B cell (primary cell): ENCODE measurements around the gene SGCD.

Source experiments
- EZH2 ChIP-seq: IDR thresholded peaks from 2 replicates; pipeline ENCODE4 v1.6.1; 2012; ENCODE audit warnings: borderline replicate concordance, low read depth, mild to moderate bottlenecking, moderate library complexity, low read length; ENCODE audit not compliant: insufficient read depth, poor library complexity, severe bottlenecking
- TF ChIP-seq, protein P1 (sequence below): fragments of 200-600 bp; IDR thresholded peaks from one replicate; pipeline ENCODE4 v1.8.0; 2022; ENCODE audit warnings: antibody characterized with exemption, mild to moderate bottlenecking

DNA sequence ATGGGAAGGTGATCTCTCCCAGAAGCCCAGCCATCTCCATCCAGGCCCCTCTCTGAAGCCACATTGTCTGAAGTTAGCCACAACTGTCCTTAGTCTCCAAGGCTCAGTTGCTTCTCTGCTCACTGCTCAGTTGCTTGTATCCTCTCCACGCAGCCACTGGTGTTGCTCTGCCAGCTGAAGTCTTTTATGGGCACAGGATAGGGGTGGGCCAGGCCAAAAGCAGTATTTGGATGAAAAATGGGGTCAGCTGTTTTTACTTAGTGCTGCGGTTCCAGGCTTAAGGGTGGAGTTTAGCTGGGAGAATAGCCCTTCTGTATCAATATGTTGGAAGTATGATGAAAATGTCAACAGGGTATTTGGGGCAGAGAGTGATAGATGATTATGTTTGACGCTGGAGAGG lies 354.3 kb downstream of the SGCD start:
- TF ChIP-seq, protein P1, sequence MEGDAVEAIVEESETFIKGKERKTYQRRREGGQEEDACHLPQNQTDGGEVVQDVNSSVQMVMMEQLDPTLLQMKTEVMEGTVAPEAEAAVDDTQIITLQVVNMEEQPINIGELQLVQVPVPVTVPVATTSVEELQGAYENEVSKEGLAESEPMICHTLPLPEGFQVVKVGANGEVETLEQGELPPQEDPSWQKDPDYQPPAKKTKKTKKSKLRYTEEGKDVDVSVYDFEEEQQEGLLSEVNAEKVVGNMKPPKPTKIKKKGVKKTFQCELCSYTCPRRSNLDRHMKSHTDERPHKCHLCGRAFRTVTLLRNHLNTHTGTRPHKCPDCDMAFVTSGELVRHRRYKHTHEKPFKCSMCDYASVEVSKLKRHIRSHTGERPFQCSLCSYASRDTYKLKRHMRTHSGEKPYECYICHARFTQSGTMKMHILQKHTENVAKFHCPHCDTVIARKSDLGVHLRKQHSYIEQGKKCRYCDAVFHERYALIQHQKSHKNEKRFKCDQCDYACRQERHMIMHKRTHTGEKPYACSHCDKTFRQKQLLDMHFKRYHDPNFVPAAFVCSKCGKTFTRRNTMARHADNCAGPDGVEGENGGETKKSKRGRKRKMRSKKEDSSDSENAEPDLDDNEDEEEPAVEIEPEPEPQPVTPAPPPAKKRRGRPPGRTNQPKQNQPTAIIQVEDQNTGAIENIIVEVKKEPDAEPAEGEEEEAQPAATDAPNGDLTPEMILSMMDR, result no peak
- no peak for TF ChIP-seq EZH2
